CD14-positive monocyte (primary cell): ENCODE measurements around the gene RIPOR1. TPM values are rescaled to one million over a fixed set of nuclear protein-coding genes. Genes with fewer than 3 reads are reported as not detected.
A peak's percentile ranks its signal among the peaks of the same experiment; 100 is the strongest.

Experiments used
- DNase-seq, 3 donors: peaks; one replicate each; pipeline ENCODE4 v3.0.0-alpha.2; 2011 to 2022
- H2AFZ ChIP-seq: 2 replicates; pipeline ENCODE4 v1.6.0; 2012; ENCODE audit warnings: mild to moderate bottlenecking, low read depth, low read length, inconsistent platforms; ENCODE audit not compliant: insufficient read depth, poor library complexity, severe bottlenecking
- H3K27ac ChIP-seq, 2 donors: 1 replicate in 1 of 2; 2 replicates in 1 of 2; pipeline ENCODE4 v1.5.1; 2012 to 2013; ENCODE audit warnings: low read length in 2 of 2, control low read depth in 1 of 2, inconsistent platforms in 1 of 2, low read depth in 1 of 2, mild to moderate bottlenecking in 1 of 2
- H3K27me3 ChIP-seq, 2 donors: one replicate each; pipeline versions ENCODE4 v1.6.0 to v1.6.1; 2011 to 2013; ENCODE audit warnings: low read length in 2 of 2; ENCODE audit not compliant: control insufficient read depth in 2 of 2, insufficient read depth in 2 of 2
- H3K36me3 ChIP-seq, 2 donors: replicated peaks in 1 of 2; 1 replicate in 1 of 2; 2 replicates in 1 of 2; pipeline versions ENCODE4 v1.5.1 to v1.6.1; 2012 to 2013; ENCODE audit warnings: low read length in 2 of 2, control low read depth in 1 of 2, inconsistent platforms in 1 of 2, mild to moderate bottlenecking in 1 of 2; ENCODE audit not compliant: insufficient read depth in 2 of 2, control insufficient read depth in 1 of 2
- H3K4me1 ChIP-seq, 2 donors: 1 replicate in 1 of 2; 2 replicates in 1 of 2; pipeline versions ENCODE4 v1.5.1 to v1.6.1; 2012 to 2013; ENCODE audit warnings: low read length in 2 of 2, control low read depth in 1 of 2, inconsistent platforms in 1 of 2, mild to moderate bottlenecking in 1 of 2, moderate library complexity in 1 of 2; ENCODE audit not compliant: insufficient read depth in 2 of 2, control insufficient read depth in 1 of 2
- H3K4me2 ChIP-seq: replicated peaks from 2 replicates; pipeline ENCODE3; 2012; ENCODE audit warnings: low read length, moderate library complexity, mild to moderate bottlenecking; ENCODE audit not compliant: poor library complexity, severe bottlenecking; ENCODE audit errors: extremely low read depth
- H3K4me3 ChIP-seq, 3 experiments: fragments of 200-600 bp in 1 of 3; sonication (generic) in 1 of 3; replicated peaks in 1 of 3; 1 replicate in 2 of 3; 2 replicates in 1 of 3; pipeline ENCODE4 v1.5.1; 2011 to 2013; ENCODE audit warnings: low read length in 3 of 3, mild to moderate bottlenecking in 3 of 3, control low read depth in 2 of 3, low read depth in 2 of 3, inconsistent platforms in 1 of 3, moderate library complexity in 1 of 3
- H3K79me2 ChIP-seq: 2 replicates; pipeline ENCODE4 v1.6.0; 2012; ENCODE audit warnings: mild to moderate bottlenecking, control low read depth, inconsistent platforms, low read length, moderate library complexity; ENCODE audit not compliant: insufficient read depth
- H3K9ac ChIP-seq: 2 replicates; pipeline ENCODE4 v1.6.0; 2017; ENCODE audit warnings: low read length, mild to moderate bottlenecking; ENCODE audit not compliant: insufficient read depth, poor library complexity, severe bottlenecking
- H3K9me3 ChIP-seq, 2 donors: replicated peaks in 1 of 2; 1 replicate in 1 of 2; 2 replicates in 1 of 2; pipeline versions ENCODE4 v1.5.1 to v1.6.1; 2012 to 2013; ENCODE audit warnings: low read length in 2 of 2, control low read depth in 1 of 2; ENCODE audit not compliant: control insufficient read depth in 1 of 2, insufficient read depth in 1 of 2
- H4K20me1 ChIP-seq: 2 replicates; pipeline ENCODE4 v1.6.0; 2012; ENCODE audit warnings: mild to moderate bottlenecking, low read length, control low read depth, moderate library complexity; ENCODE audit not compliant: insufficient read depth
- H3K27ac Mint-ChIP-seq, 7 donors: one replicate each; pipeline ENCODE4 v1.8.0; 2020; ENCODE audit warnings: mild to moderate bottlenecking in 7 of 7, mixed read lengths in 7 of 7, moderate library complexity in 6 of 7, inconsistent platforms in 2 of 7
- H3K27me3 Mint-ChIP-seq, 3 donors: one replicate each; pipeline ENCODE4 v1.8.0; 2021 to 2022; ENCODE audit warnings: low read depth in 3 of 3, mild to moderate bottlenecking in 3 of 3, mixed read lengths in 3 of 3, moderate library complexity in 3 of 3, inconsistent platforms in 1 of 3
- H3K36me3 Mint-ChIP-seq, 2 donors: one replicate each; pipeline ENCODE4 v1.8.0; 2020; ENCODE audit warnings: mixed read lengths in 2 of 2, inconsistent platforms in 1 of 2, mild to moderate bottlenecking in 1 of 2
- H3K4me1 Mint-ChIP-seq: one replicate; pipeline ENCODE4 v1.8.0; 2020; ENCODE audit warnings: mild to moderate bottlenecking, mixed read lengths
- H3K4me3 Mint-ChIP-seq, 2 donors: one replicate each; pipeline ENCODE4 v1.8.0; 2020; ENCODE audit warnings: mild to moderate bottlenecking in 2 of 2, mixed read lengths in 2 of 2, moderate library complexity in 1 of 2
- H3K9me3 Mint-ChIP-seq, 7 donors: one replicate each; pipeline ENCODE4 v1.8.0; 2020 to 2022; ENCODE audit warnings: mixed read lengths in 7 of 7, mild to moderate bottlenecking in 6 of 7, moderate library complexity in 6 of 7, inconsistent platforms in 2 of 7
- CTCF ChIP-seq: fragments of 200-600 bp; IDR thresholded peaks from one replicate; pipeline ENCODE4 v1.8.0; 2022; ENCODE audit warnings: antibody characterized with exemption, mild to moderate bottlenecking
- WGBS: methylation state at CpG from one replicate; pipeline ENCODE4 v1.1.5; 2013; ENCODE audit warnings: missing lambda C conversion rate; ENCODE audit not compliant: insufficient coverage; 5-methylcytosine and 5-hydroxymethylcytosine counted together
- intact Hi-C, 2 donors: fragments of 100-400 bp; cut with micrococcal nuclease; formaldehyde crosslinking; loops; one replicate each; pipeline versions ENCODE4 v1.15.0 to v1.15.1; 2023
- polyA plus RNA-seq, 3 donors: library from polyadenylated mRNA; depleted of rRNA in 1 of 3; unstranded in 2 of 3; stranded (reverse) in 1 of 3; fragments of 300-500 nt in 2 of 3; fragments of >200 nt in 1 of 3; fragmentation: Illumina TruSeq in 2 of 3; gene quantifications; 1 replicate in 2 of 3; 2 replicates in 1 of 3; pipeline ENCODE4 v1.2.3, GENCODE V29; 2012 to 2021

RIPOR1 gene
- polyA plus RNA-seq, 3 donors = 8.6 to 115 (median 17.5) TPM

- Histone ChIP-seq H3K9me3 (no peaks in the 10 kb centered on the region), H3K79me2 (peaks cover 23% of the 10 kb centered on the region), H3K9ac (no peak overlapping the region), H3K4me2 (no peak overlapping the region), H3K36me3 (peaks cover 7 to 33% of the 10 kb centered on the region in 2 donors), H2AFZ (no peak overlapping the region), H3K4me1 (peaks cover 49 to 55% of the 10 kb centered on the region in 2 donors), H3K4me3 (no peak overlapping the region), H3K27ac (no peak overlapping the region), H3K27me3 (no peaks in the 10 kb centered on the region), H4K20me1 (peaks cover 28% of the 10 kb centered on the region)
- intact Hi-C loops = no loop called here
- H3K4me1 Mint-ChIP-seq = peaks cover 56% of the 10 kb centered on the region
- H3K4me3 Mint-ChIP-seq = no peak overlapping the region
- H3K9me3 Mint-ChIP-seq = no peaks in the 10 kb centered on the region
- peaks cover 26 to 33% of the 10 kb centered on the region in 2 donors for H3K36me3 Mint-ChIP-seq
- peak overlapping the region in 1 of 7 donors; percentile 6 for H3K27ac Mint-ChIP-seq
- no peak for TF ChIP-seq CTCF
- peaks cover 0 to 3% (median 0%) of the 10 kb centered on the region in 3 donors for H3K27me3 Mint-ChIP-seq
- no peak for DNase-seq
- WGBS = 100% methylated on average over 2 of the region's 2 CpGs
Measured at GRCh38 chr16:67551091-67551490, 22.5 kb downstream of the RIPOR1 start.

GRCh38 chr16:67551972-67552371 is 23.3 kb downstream of the RIPOR1 start:
- Histone ChIP-seq H3K27ac (peak overlapping the region in 1 of 2 donors; percentile 49), H2AFZ (no peak overlapping the region), H3K9ac (no peak overlapping the region), H3K9me3 (no peaks in the 10 kb centered on the region), H3K4me1 (peaks cover 48 to 54% of the 10 kb centered on the region in 2 donors), H3K79me2 (peaks cover 28% of the 10 kb centered on the region), H4K20me1 (peaks cover 19% of the 10 kb centered on the region), H3K4me3 (no peak overlapping the region), H3K4me2 (no peak overlapping the region), H3K27me3 (no peaks in the 10 kb centered on the region), H3K36me3 (peaks cover 0 to 24% of the 10 kb centered on the region in 2 donors)
- 100% methylated on average over 1 of the region's 2 CpGs for WGBS
- peaks cover 20 to 24% of the 10 kb centered on the region in 2 donors for H3K36me3 Mint-ChIP-seq
- peaks cover 0 to 1% (median 0%) of the 10 kb centered on the region in 3 donors for H3K27me3 Mint-ChIP-seq
- intact Hi-C loops = no loop called here
- H3K27ac Mint-ChIP-seq = peak overlapping the region in 2 of 7 donors; percentile 6 to 83
- TF ChIP-seq CTCF = no peak
- H3K9me3 Mint-ChIP-seq = no peaks in the 10 kb centered on the region
- no peak overlapping the region for H3K4me3 Mint-ChIP-seq
- peaks cover 54% of the 10 kb centered on the region for H3K4me1 Mint-ChIP-seq
- no peak for DNase-seq
